H1 (cell line): ENCODE results near the gene EPB41L1. TPM values are rescaled to one million over a fixed set of nuclear protein-coding genes. Genes with fewer than 3 reads are reported as not detected.

Experiments used
- CTCF ChIA-PET: fragments of 300-600 bp; sonication (Branson Sonifier 250); formaldehyde crosslinking; loops from one replicate; lab custom pipeline; 2021; ENCODE audit not compliant: partially characterized antibody; lab: Charles Lee
- POLR2A ChIA-PET: fragments of 300-600 bp; sonication (Branson Sonifier 250); formaldehyde crosslinking; loops from one replicate; lab custom pipeline; 2021; ENCODE audit warnings: inconsistent platforms; ENCODE audit not compliant: partially characterized antibody; lab: Charles Lee
- DNase-seq, 2 experiments: peaks; one replicate each; pipeline versions ENCODE4 v3.0.0 to v3.0.0-alpha.2; 2010 to 2022; ENCODE audit warnings: low spot score in 2 of 2, low read depth in 1 of 2, mixed read lengths in 1 of 2
- FAIRE-seq: peaks from 2 replicates; lab custom pipeline; 2011; peaks lifted over from hg19 to GRCh38; lab: Jason Lieb, UNC
- H2AFZ ChIP-seq: 2 replicates; pipeline ENCODE4 v1.8.1; 2012; ENCODE audit warnings: low read length, inconsistent platforms
- H2AK5ac ChIP-seq: 2 replicates; pipeline ENCODE4 v1.6.1; 2013; ENCODE audit warnings: low read depth, low read length
- H2BK120ac ChIP-seq: replicated peaks from 2 replicates; pipeline ENCODE3; 2013; ENCODE audit warnings: low read depth, low read length, inconsistent platforms
- H2BK12ac ChIP-seq: 2 replicates; pipeline ENCODE4 v1.6.1; 2013; ENCODE audit warnings: low read depth, low read length
- H2BK15ac ChIP-seq: 2 replicates; pipeline ENCODE4 v1.6.1; 2013; ENCODE audit warnings: low read length
- H2BK20ac ChIP-seq: 2 replicates; pipeline ENCODE4 v1.6.1; 2013; ENCODE audit warnings: low read length
- H2BK5ac ChIP-seq: 2 replicates; pipeline ENCODE4 v1.6.1; 2013; ENCODE audit warnings: low read depth, low read length
- H3K14ac ChIP-seq: 2 replicates; pipeline ENCODE4 v1.6.1; 2013; ENCODE audit warnings: inconsistent platforms; ENCODE audit not compliant: insufficient read length
- H3K18ac ChIP-seq: 2 replicates; pipeline ENCODE4 v1.6.1; 2013; ENCODE audit warnings: low read length; ENCODE audit errors: extremely low read depth
- H3K23ac ChIP-seq: 2 replicates; pipeline ENCODE4 v1.6.1; 2013; ENCODE audit warnings: inconsistent platforms; ENCODE audit not compliant: insufficient read length
- H3K23me2 ChIP-seq: 2 replicates; pipeline ENCODE4 v1.6.1; 2013; ENCODE audit warnings: low read depth, low read length
- H3K27ac ChIP-seq: 2 replicates; pipeline ENCODE4 v1.6.1; 2011; ENCODE audit warnings: low read depth, low read length, inconsistent platforms
- H3K27me3 ChIP-seq, 4 experiments: replicated peaks in 1 of 4; 1 replicate in 1 of 4; 2 replicates in 3 of 4; pipeline versions ENCODE4 v1.6.1 to v1.8.1; 2011 to 2013; ENCODE audit warnings: low read length in 3 of 4, mild to moderate bottlenecking in 3 of 4, inconsistent platforms in 2 of 4, mixed read lengths in 2 of 4, moderate library complexity in 1 of 4; ENCODE audit not compliant: control insufficient read depth in 3 of 4, insufficient read depth in 3 of 4; ENCODE audit errors: extremely low read depth in 1 of 4
- H3K36me3 ChIP-seq, 4 experiments: 2 replicates each; pipeline versions ENCODE4 v1.6.1 to v1.8.1; 2011 to 2013; ENCODE audit warnings: mild to moderate bottlenecking in 4 of 4, low read length in 3 of 4, moderate library complexity in 2 of 4, control low read depth in 1 of 4, inconsistent platforms in 1 of 4; ENCODE audit not compliant: insufficient read depth in 4 of 4, control insufficient read depth in 2 of 4
- H3K4ac ChIP-seq: replicated peaks from 2 replicates; pipeline ENCODE3; 2013; ENCODE audit warnings: low read length, low read depth, mixed read lengths, inconsistent platforms; ENCODE audit not compliant: insufficient read length
- H3K4me1 ChIP-seq, 4 experiments: replicated peaks in 1 of 4; 1 replicate in 1 of 4; 2 replicates in 3 of 4; pipeline versions ENCODE4 v1.6.1 to v1.8.1; 2011 to 2013; ENCODE audit warnings: low read length in 3 of 4, inconsistent platforms in 2 of 4, mixed read lengths in 1 of 4; ENCODE audit not compliant: insufficient read depth in 4 of 4, control insufficient read depth in 3 of 4
- H3K4me2 ChIP-seq, 2 experiments: 2 replicates each; pipeline versions ENCODE4 v1.6.1 to v1.8.1; 2011 to 2013; ENCODE audit warnings: low read depth in 2 of 2, low read length in 2 of 2, control low read depth in 1 of 2, inconsistent platforms in 1 of 2, mild to moderate bottlenecking in 1 of 2; ENCODE audit not compliant: insufficient read depth in 1 of 2
- H3K4me3 ChIP-seq, 4 experiments: fragments of 200-600, 300-600 bp in 1 of 4; sonication (generic), shearing (Covaris generic), sonication (Bioruptor Twin) in 1 of 4; 2 replicates each; pipeline versions ENCODE4 v1.5.1 to v1.8.1; 2011 to 2016; ENCODE audit warnings: low read length in 4 of 4, low read depth in 3 of 4, control low read depth in 2 of 4, inconsistent platforms in 2 of 4, mild to moderate bottlenecking in 2 of 4, mixed read lengths in 1 of 4, moderate library complexity in 1 of 4; ENCODE audit not compliant: insufficient read depth in 2 of 4; ENCODE audit errors: extremely low read depth in 1 of 4
- H3K56ac ChIP-seq: replicated peaks from 2 replicates; pipeline ENCODE3; 2013; ENCODE audit warnings: low read depth, mild to moderate bottlenecking, mixed read lengths, low read length, inconsistent platforms; ENCODE audit not compliant: insufficient read length
- H3K79me1 ChIP-seq: 2 replicates; pipeline ENCODE4 v1.6.1; 2013; ENCODE audit warnings: low read depth, low read length, control low read depth
- H3K79me2 ChIP-seq, 2 experiments: 2 replicates each; pipeline versions ENCODE4 v1.6.1 to v1.8.1; 2012 to 2013; ENCODE audit warnings: low read length in 2 of 2, mild to moderate bottlenecking in 2 of 2, inconsistent platforms in 1 of 2; ENCODE audit not compliant: insufficient read depth in 2 of 2, control insufficient read depth in 1 of 2
- H3K9ac ChIP-seq, 4 experiments: replicated peaks in 1 of 4; 1 replicate in 1 of 4; 2 replicates in 3 of 4; pipeline versions ENCODE4 v1.6.1 to v1.8.1; 2011 to 2013; ENCODE audit warnings: low read depth in 3 of 4, low read length in 3 of 4, control low read depth in 2 of 4, mild to moderate bottlenecking in 2 of 4, moderate library complexity in 2 of 4, inconsistent platforms in 1 of 4; ENCODE audit errors: extremely low read depth in 1 of 4
- H3K9me3 ChIP-seq, 2 experiments: 2 replicates each; pipeline versions ENCODE4 v1.6.1 to v1.8.1; 2012 to 2013; ENCODE audit warnings: mild to moderate bottlenecking in 2 of 2, moderate library complexity in 2 of 2, control low read depth in 1 of 2, inconsistent platforms in 1 of 2, low read depth in 1 of 2, low read length in 1 of 2, mixed read lengths in 1 of 2; ENCODE audit not compliant: insufficient read depth in 2 of 2
- H4K20me1 ChIP-seq, 2 experiments: replicated peaks in 1 of 2; 2 replicates each; pipeline versions ENCODE3 to v1.8.1; 2011 to 2013; ENCODE audit warnings: inconsistent platforms in 2 of 2, low read length in 2 of 2, mild to moderate bottlenecking in 1 of 2; ENCODE audit not compliant: insufficient read depth in 2 of 2, control insufficient read depth in 1 of 2
- H4K5ac ChIP-seq: 2 replicates; pipeline ENCODE4 v1.6.1; 2013; ENCODE audit warnings: low read length, low read depth, mixed read lengths, inconsistent platforms; ENCODE audit not compliant: insufficient read length
- H4K8ac ChIP-seq: 2 replicates; pipeline ENCODE4 v1.8.0; 2013; ENCODE audit warnings: mild to moderate bottlenecking, moderate library complexity, low read length, inconsistent platforms; ENCODE audit not compliant: insufficient read depth; ENCODE audit errors: extremely low read depth
- H4K91ac ChIP-seq: replicated peaks from 2 replicates; pipeline ENCODE3; 2013; ENCODE audit warnings: low read length, mixed read lengths, inconsistent platforms; ENCODE audit not compliant: insufficient read length
- CBX5 ChIP-seq: fragments of 300-800, 300-1000 bp; sonication (generic); IDR thresholded peaks from 2 replicates; pipeline ENCODE4 v1.7.1; 2016; ENCODE audit warnings: antibody characterized with exemption, low read length, low read depth
- KDM5A ChIP-seq: fragments of 200-600 bp; IDR thresholded peaks from 2 replicates; pipeline ENCODE4 v1.7.1; 2012; ENCODE audit warnings: mild to moderate bottlenecking, low read length, inconsistent platforms, mixed read lengths
- NRF1 ChIP-seq: IDR thresholded peaks from 2 replicates; pipeline ENCODE4 v1.6.1; 2011; ENCODE audit warnings: mild to moderate bottlenecking, low read depth, low read length, improper control_type of control experiment
- SAP30 ChIP-seq: fragments of 300-600 bp; sonication (generic); IDR thresholded peaks from 2 replicates; pipeline ENCODE4 v1.7.1; 2012; ENCODE audit warnings: low read length, moderate library complexity, mild to moderate bottlenecking, inconsistent platforms; ENCODE audit not compliant: insufficient read depth, insufficient replicate concordance
- TAF7 ChIP-seq: optimal IDR thresholded peaks from 2 replicates; pipeline ENCODE3; 2011; ENCODE audit warnings: low read depth, mild to moderate bottlenecking, inconsistent platforms, low read length, moderate library complexity, borderline replicate concordance
- TEAD4 ChIP-seq: IDR thresholded peaks from 2 replicates; pipeline ENCODE4 v1.6.1; 2012; ENCODE audit warnings: low read depth, low read length, inconsistent platforms, mixed read lengths
- WGBS, 2 experiments: shearing (Covaris generic) in 1 of 2; methylation state at CpG; one replicate each; pipeline versions ENCODE4 v1.1.6 to v1.1.7; 2013 to 2015; ENCODE audit warnings: low lambda C conversion rate in 2 of 2, mixed read lengths in 2 of 2, inconsistent platforms in 1 of 2, low coverage in 1 of 2, missing lambda C conversion rate in 1 of 2; ENCODE audit not compliant: insufficient replicate concordance in 2 of 2, insufficient coverage in 1 of 2, insufficient read length in 1 of 2; ENCODE audit errors: extremely low coverage in 1 of 2, missing lambda C conversion rate in 1 of 2; 5-methylcytosine and 5-hydroxymethylcytosine counted together
- polyA plus RNA-seq, 7 experiments: library from polyadenylated mRNA; depleted of rRNA in 3 of 7; stranded (reverse) in 5 of 7; unstranded in 2 of 7; fragments of >200 nt in 5 of 7; fragments of 200-250 nt in 2 of 7; gene quantifications; 1 replicate in 5 of 7; 2 replicates in 1 of 7; 4 replicates in 1 of 7; pipeline versions ENCODE4 v1.2.1 to v1.2.3, GENCODE V29; 2011 to 2013; ENCODE audit warnings: missing spikeins in 2 of 7, mixed read lengths in 2 of 7
- total RNA-seq: library from RNA; stranded (reverse); fragmentation: NEBNext Ultra II Directional; extraction: Animal tissue kit (Norgen Biotek cat#: 25700); gene quantifications from 2 replicates; pipeline ENCODE4 v1.2.1, GENCODE V29; 2021

EPB41L1 gene
- total and polyA plus RNA-seq, 2 of the 8 experiments (the other 6 are each of a cell fraction or from before 2014, with no cell fraction given), result 14.8 to 36.0 TPM

DNA sequence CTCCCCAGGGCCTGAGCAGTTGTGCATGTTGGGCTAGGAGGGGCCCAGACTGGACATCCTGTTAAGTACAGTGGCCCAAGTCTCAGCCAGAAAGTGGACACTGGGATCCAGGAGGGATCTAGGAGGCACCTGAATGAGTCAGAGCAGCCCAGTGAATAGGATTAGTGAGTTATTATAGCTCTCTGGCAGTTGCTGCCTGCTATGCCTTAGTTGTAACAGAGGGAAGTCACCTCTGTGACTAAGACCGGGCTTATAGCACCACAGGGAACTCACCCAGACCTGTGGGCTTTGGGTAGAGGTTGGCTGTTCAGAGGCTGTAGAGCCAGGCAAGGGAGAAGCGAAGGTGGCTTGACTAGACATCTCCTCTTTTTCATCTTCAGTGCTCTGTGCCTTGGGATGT is 42.7 kb downstream of the EPB41L1 start:
- H2BK20ac ChIP-seq, result no peak overlapping the region
- no peak for FAIRE-seq
- H2BK15ac ChIP-seq, result no peak overlapping the region
- WGBS, 2 experiments, result 78% methylated on average over 2 of the region's 2 CpGs; no CpG with 5 or more reads in 1 of the 2 experiments
- no peak overlapping the region for H4K91ac ChIP-seq
- H3K27me3 ChIP-seq, result no peaks in the 10 kb centered on the region
- H3K56ac ChIP-seq, result no peak overlapping the region
- no peaks in the 10 kb centered on the region for H3K23me2 ChIP-seq
- no peak overlapping the region for H2BK5ac ChIP-seq
- ChIA-PET POLR2A (no interaction called here), CTCF (interaction anchor here (0.5 to 14.8 kb wide), 13 partner anchors 7 to 1989 kb away, joined by 3 to 151 read pairs (median 3); no protein-coding TSS in a partner anchor)
- H2AK5ac ChIP-seq, result no peak overlapping the region
- no peak overlapping the region for H2BK120ac ChIP-seq
- no peaks in the 10 kb centered on the region for H3K79me2 ChIP-seq
- no peaks in the 10 kb centered on the region for H3K79me1 ChIP-seq
- no peak overlapping the region for H3K4ac ChIP-seq
- H3K23ac ChIP-seq, result no peak overlapping the region
- H3K4me1 ChIP-seq, result no peaks in the 10 kb centered on the region
- no peak overlapping the region for H3K27ac ChIP-seq
- no peak overlapping the region for H3K4me2 ChIP-seq
- no peaks in the 10 kb centered on the region; a peak in 1 of 8 replicates for H3K36me3 ChIP-seq
- no peak overlapping the region for H2BK12ac ChIP-seq
- H3K14ac ChIP-seq, result no peak overlapping the region
- no peak overlapping the region for H4K5ac ChIP-seq
- H3K9me3 ChIP-seq, result no peaks in the 10 kb centered on the region
- H4K20me1 ChIP-seq, result no peaks in the 10 kb centered on the region
- H3K4me3 ChIP-seq, result no peak overlapping the region
- no peak overlapping the region for H2AFZ ChIP-seq
- no peak overlapping the region for H4K8ac ChIP-seq
- DNase-seq, result no peak
- no peak overlapping the region for H3K18ac ChIP-seq
- H3K9ac ChIP-seq, result no peak overlapping the region
- TF ChIP-seq KDM5A (no peak), NRF1 (no peak), CBX5 (no peak), TEAD4 (no peak), TAF7 (no peak), SAP30 (no peak)
